ENCODE data around the gene TUBB4B.
A peak's percentile ranks its signal among the peaks of the same experiment; 100 is the strongest.

TUBB4B gene

GRCh38 chr9:137225699-137226331, 15.3 kb upstream of the TUBB4B start:
- DNase-seq (ENCODE audit: low read depth in 2 of 2), result no peak

GRCh38 chr9:137226338-137227053, 14.6 kb upstream of the TUBB4B start:
- no peak for DNase-seq (ENCODE audit: low read depth in 2 of 2)

- peak; percentile 60 to 72 for DNase-seq (ENCODE audit: low read depth in 2 of 2)
Observed at GRCh38 chr9:137227054-137227852, 13.8 kb upstream of the TUBB4B start, which contains the start of gene RNF224. TSS of gene RNF224 (plus strand) at chr9:137227502. CDS start at chr9:137228336, 834 bp downstream.

- no peak for DNase-seq (ENCODE audit: low read depth in 2 of 2)
Observed at GRCh38 chr9:137227853-137228505, 13.1 kb upstream of the TUBB4B start.

GRCh38 chr9:137228506-137228967, 12.6 kb upstream of the TUBB4B start:
- no peak for DNase-seq (ENCODE audit: low read depth in 2 of 2)

- DNase-seq (ENCODE audit: low read depth in 2 of 2), result no peak
Observed at GRCh38 chr9:137228968-137229896, 11.9 kb upstream of the TUBB4B start.

GRCh38 chr9:137229903-137230704, 11.0 kb upstream of the TUBB4B start:
- no peak for DNase-seq (ENCODE audit: low read depth in 2 of 2)

- DNase-seq (ENCODE audit: low read depth in 2 of 2), result no peak
Observed at GRCh38 chr9:137230705-137231371, 10.2 kb upstream of the TUBB4B start, which contains the start of gene SLC34A3. TSS of gene SLC34A3 (plus strand) at chr9:137230901. CDS start at chr9:137231703, 802 bp downstream.

GRCh38 chr9:137231372-137232039, 9.6 kb upstream of the TUBB4B start:
- DNase-seq (ENCODE audit: low read depth in 2 of 2), result no peak

GRCh38 chr9:137232101-137232500, 9.0 kb upstream of the TUBB4B start:
- DNase-seq (ENCODE audit: low read depth in 2 of 2), result no peak

GRCh38 chr9:137232510-137232909, 8.6 kb upstream of the TUBB4B start:
- no peak for DNase-seq (ENCODE audit: low read depth in 2 of 2)

- DNase-seq (ENCODE audit: low read depth in 2 of 2), result no peak
Observed at GRCh38 chr9:137233143-137233980, 7.7 kb upstream of the TUBB4B start.

GRCh38 chr9:137234055-137234697, 6.9 kb upstream of the TUBB4B start:
- DNase-seq (ENCODE audit: low read depth in 2 of 2), result no peak

GRCh38 chr9:137234758-137235423, 6.2 kb upstream of the TUBB4B start:
- DNase-seq (ENCODE audit: low read depth in 2 of 2), result no peak

- no peak for DNase-seq (ENCODE audit: low read depth in 2 of 2)
Observed at GRCh38 chr9:137235424-137236237, 5.5 kb upstream of the TUBB4B start.

All from stimulated activated CD8-positive, alpha-beta memory T cell treated with anti-CD3 and anti-CD28 coated beads, Interleukin-2, amount 100 ng/mL, for 1 hour (primary cell).